A549 (cell line): ENCODE data around the gene CD300A. TPM values are rescaled to one million over a fixed set of nuclear protein-coding genes. Genes with fewer than 3 reads are reported as not detected.

Source experiments
- ATAC-seq, 2 experiments: fragments of 200-7000 bp in 1 of 2; fragments of >200 bp in 1 of 2; cut with Nextera tagmentation in 1 of 2; cut with Tn5 transposase in 1 of 2; 3 replicates each; pipeline versions ENCODE4 v1.8.0 to v1.9.1; 2018 to 2020; ENCODE audit warnings: mild to moderate bottlenecking in 1 of 2, moderate library complexity in 1 of 2
- CTCF ChIA-PET: fragments of 300-600 bp; sonication (Branson Sonifier 250); formaldehyde crosslinking; extraction: SDS; loops from one replicate; lab custom pipeline; 2021; ENCODE audit warnings: antibody characterized with exemption, inconsistent platforms; lab: Yijun Ruan, JAX
- POLR2A ChIA-PET: fragments of 350-600 bp; formaldehyde crosslinking; extraction: SDS; loops from one replicate; lab custom pipeline; 2021; ENCODE audit warnings: antibody characterized with exemption, inconsistent platforms; lab: Yijun Ruan, JAX
- DNase-seq, 2 experiments: peaks; one replicate each; pipeline versions ENCODE4 v3.0.0 to v3.0.0-alpha.2; 2011 to 2016; ENCODE audit warnings: low read depth in 1 of 2, low spot score in 1 of 2
- FAIRE-seq: peaks from 2 replicates; lab custom pipeline; 2011; peaks lifted over from hg19 to GRCh38; lab: Jason Lieb, UNC
- H3K27ac ChIP-seq, 2 experiments: fragments of >200 bp; sonication (Bioruptor Twin); formaldehyde crosslinking; 3 replicates each; pipeline ENCODE4 v1.5.1; 2016 to 2017
- H3K4me1 ChIP-seq: fragments of >200 bp; sonication (Bioruptor Twin); formaldehyde crosslinking; 3 replicates; pipeline ENCODE4 v1.6.1; 2016
- H3K4me2 ChIP-seq: fragments of >200 bp; sonication (Bioruptor Twin); formaldehyde crosslinking; 3 replicates; pipeline ENCODE4 v1.6.1; 2016
- H3K4me3 ChIP-seq: fragments of >200 bp; sonication (Bioruptor Twin); formaldehyde crosslinking; 3 replicates; pipeline ENCODE4 v1.5.1; 2016
- H3K9me3 ChIP-seq: fragments of >200 bp; sonication (Bioruptor Twin); formaldehyde crosslinking; 3 replicates; pipeline ENCODE4 v1.6.1; 2016
- BCL3 ChIP-seq: fragments of >200 bp; sonication (Bioruptor Twin); formaldehyde crosslinking; IDR thresholded peaks from 3 replicates; pipeline ENCODE4 v1.6.1; 2016
- BHLHE40 ChIP-seq: IDR thresholded peaks from 2 replicates; pipeline ENCODE4 v1.6.1; 2012; ENCODE audit warnings: low read depth, low read length, inconsistent platforms
- CBX8 ChIP-seq: fragments of 200-600 bp; sonication (generic); IDR thresholded peaks from 2 replicates; pipeline ENCODE4 v1.6.1; 2016
- CEBPB ChIP-seq, 2 experiments: fragments of >200 bp in 1 of 2; sonication (Bioruptor Twin) in 1 of 2; formaldehyde crosslinking in 1 of 2; IDR thresholded peaks; 2 replicates each; pipeline ENCODE4 v1.6.1; 2012 to 2016
- CHD2 ChIP-seq: fragments of 150-350 bp; IDR thresholded peaks from 2 replicates; pipeline ENCODE4 v1.6.1; 2014; ENCODE audit warnings: low read length; ENCODE audit not compliant: partially characterized antibody
- CHD4 ChIP-seq: fragments of 200-600 bp; sonication (generic); IDR thresholded peaks from 2 replicates; pipeline ENCODE4 v1.6.1; 2016; ENCODE audit warnings: antibody characterized with exemption, mild to moderate bottlenecking, borderline replicate concordance
- E2F6 ChIP-seq: IDR thresholded peaks from 2 replicates; pipeline ENCODE4 v1.6.1; 2012; ENCODE audit warnings: low read depth, borderline replicate concordance
- EHF ChIP-seq: fragments of 250-450 bp; sonication (Bioruptor Pico); IDR thresholded peaks from 2 replicates; pipeline ENCODE4 v1.5.0; 2020; ENCODE audit warnings: mild to moderate bottlenecking
- EHMT2 ChIP-seq: fragments of 200-600 bp; sonication (generic); IDR thresholded peaks from 2 replicates; pipeline ENCODE4 v1.6.1; 2016; ENCODE audit warnings: antibody characterized with exemption, low read depth, mild to moderate bottlenecking, moderate library complexity
- EP300 ChIP-seq, 2 experiments: fragments of >200 bp; sonication (Bioruptor Twin); formaldehyde crosslinking; IDR thresholded peaks; 2 replicates in 1 of 2; 3 replicates in 1 of 2; pipeline ENCODE4 v1.6.1; 2016 to 2017
- FOSB ChIP-seq: fragments of 250-450 bp; sonication (Bioruptor Pico); IDR thresholded peaks from 2 replicates; pipeline ENCODE4 v1.5.0; 2020; ENCODE audit warnings: mild to moderate bottlenecking, moderate library complexity
- FOXS1 ChIP-seq: fragments of 250-450 bp; sonication (Bioruptor Pico); IDR thresholded peaks from 2 replicates; pipeline ENCODE4 v1.5.0; 2020; ENCODE audit warnings: mild to moderate bottlenecking, moderate library complexity
- GATA3 ChIP-seq: IDR thresholded peaks from 2 replicates; pipeline ENCODE4 v1.6.1; 2012; ENCODE audit warnings: borderline replicate concordance
- HOXA7 ChIP-seq: fragments of 250-450 bp; sonication (Bioruptor Pico); IDR thresholded peaks from 2 replicates; pipeline ENCODE4 v1.5.0; 2020; ENCODE audit warnings: mild to moderate bottlenecking, moderate library complexity
- JUN ChIP-seq, 2 experiments: fragments of >200 bp; sonication (Bioruptor Twin); formaldehyde crosslinking; IDR thresholded peaks; 2 replicates in 1 of 2; 3 replicates in 1 of 2; pipeline ENCODE4 v1.6.1; 2016 to 2017
- JUNB ChIP-seq: fragments of >200 bp; sonication (Bioruptor Twin); formaldehyde crosslinking; IDR thresholded peaks from 2 replicates; pipeline ENCODE4 v1.6.1; 2016
- KDM1A ChIP-seq: fragments of 200-600 bp; sonication (generic); IDR thresholded peaks from 2 replicates; pipeline ENCODE4 v1.6.1; 2016; ENCODE audit warnings: low read depth, mild to moderate bottlenecking
- KDM5A ChIP-seq: fragments of 200-600 bp; sonication (generic); IDR thresholded peaks from 2 replicates; pipeline ENCODE4 v1.6.1; 2016; ENCODE audit warnings: antibody characterized with exemption, mild to moderate bottlenecking
- MAFK ChIP-seq: fragments of 450-650 bp; IDR thresholded peaks from 2 replicates; pipeline ENCODE4 v1.6.1; 2014; ENCODE audit not compliant: partially characterized antibody
- NFE2L2 ChIP-seq: fragments of 150-350 bp; conservative IDR thresholded peaks from 2 replicates; pipeline ENCODE4 v1.6.1; 2014; ENCODE audit warnings: low read length
- NR3C1 ChIP-seq: fragments of >200 bp; sonication (Bioruptor Twin); formaldehyde crosslinking; IDR thresholded peaks from 3 replicates; pipeline ENCODE4 v1.6.1; 2017
- POLR2A ChIP-seq: IDR thresholded peaks from 2 replicates; pipeline ENCODE4 v1.6.1; 2012; ENCODE audit warnings: mild to moderate bottlenecking, low read length
- POLR2AphosphoS2 ChIP-seq: conservative IDR thresholded peaks from 2 replicates; pipeline ENCODE4 v1.6.1; 2012; ENCODE audit warnings: low read length, improper control_type of control experiment, inconsistent platforms
- RFX5 ChIP-seq: fragments of 450-650 bp; IDR thresholded peaks from 2 replicates; pipeline ENCODE4 v1.7.1; 2014; ENCODE audit warnings: antibody characterized with exemption, mild to moderate bottlenecking, moderate library complexity
- RNF2 ChIP-seq: fragments of 200-600 bp; sonication (generic); IDR thresholded peaks from 2 replicates; pipeline ENCODE4 v1.6.1; 2016; ENCODE audit warnings: low read depth, mild to moderate bottlenecking, antibody characterized with exemption, moderate library complexity, borderline replicate concordance
- SMC3 ChIP-seq: fragments of >200 bp; sonication (Bioruptor Twin); formaldehyde crosslinking; IDR thresholded peaks from 3 replicates; pipeline ENCODE4 v1.6.1; 2018; ENCODE audit warnings: inconsistent platforms
- SREBF2 ChIP-seq: fragments of 450-650 bp; IDR thresholded peaks from 2 replicates; pipeline ENCODE4 v1.6.1; 2014; ENCODE audit warnings: mild to moderate bottlenecking, moderate library complexity
- ZC3H11A ChIP-seq: fragments of 450-650 bp; IDR thresholded peaks from 2 replicates; pipeline ENCODE4 v1.6.1; 2014; ENCODE audit warnings: antibody characterized with exemption, mild to moderate bottlenecking
- ZFP36 ChIP-seq: fragments of 450-650 bp; IDR thresholded peaks from 2 replicates; pipeline ENCODE4 v1.6.1; 2014; ENCODE audit warnings: borderline replicate concordance; ENCODE audit not compliant: partially characterized antibody
- ZNF302 ChIP-seq: fragments of 250-450 bp; sonication (Bioruptor Pico); IDR thresholded peaks from 2 replicates; pipeline ENCODE4 v1.9.0; 2021; ENCODE audit warnings: inconsistent platforms, mild to moderate bottlenecking, moderate library complexity
- WGBS: methylation state at CpG from one replicate; pipeline ENCODE4 v1.1.6; 2017; ENCODE audit errors: missing lambda C conversion rate; 5-methylcytosine and 5-hydroxymethylcytosine counted together
- polyA plus RNA-seq, 4 experiments: library from polyadenylated mRNA; depleted of rRNA in 3 of 4; stranded (reverse); fragments of >200 nt; fragmentation: RNase III in 1 of 4; extraction: RNeasy Plus Mini Kit Qiagen cat#74134 plus additional on column Dnase treatment in 1 of 4; gene quantifications; 2 replicates in 3 of 4; 3 replicates in 1 of 4; pipeline ENCODE4 v1.2.3, GENCODE V29; 2011 to 2017

The CD300A gene
- polyA plus RNA-seq, 2 of the 4 experiments (the other 2 are of a cell fraction), result not detected

- H3K27ac ChIP-seq, result no peak overlapping the region
- H3K9me3 ChIP-seq, result 0 out of 3 replicates have a peak, but pooled peaks cover 4% of the 10 kb centered on the region
- TF ChIP-seq FOSB (CRISPR knock-in tag) (no peak), BHLHE40 (no peak), EHF (CRISPR knock-in tag) (no peak), E2F6 (no peak), EHMT2 (no peak), KDM5A (no peak), EP300 (IDR thresholded peaks at IDR 0.05) (no peak), JUNB (no peak), MAFK (no peak), CBX8 (no peak), CEBPB (IDR thresholded peaks at IDR 0.05) (no peak), ZNF302 (CRISPR knock-in tag) (no peak), CHD2 (no peak), KDM1A (no peak), HOXA7 (no peak), RFX5 (no peak), GATA3 (no peak)
- H3K4me1 ChIP-seq, result no peaks in the 10 kb centered on the region
- no peak overlapping the region for H3K4me3 ChIP-seq
- ChIA-PET POLR2A (no interaction called here), CTCF (interaction anchor here (0.7 to 5.3 kb wide), 7 partner anchors 71 to 262 kb away, joined by 3 to 46 read pairs (median 11); partner anchors contain the start of genes BTBD17 and GPR142)
- no peak overlapping the region for H3K4me2 ChIP-seq
- DNase-seq, result no peak
- 15% methylated on average over 8 of the region's 8 CpGs for WGBS
- no peak for FAIRE-seq
- ATAC-seq, result no peak
Measured at GRCh38 chr17:74528491-74529199, 62.2 kb downstream of the CD300A start.

GRCh38 chr17:74529243-74529642 lies 62.8 kb downstream of the CD300A start:
- FAIRE-seq (no peak), DNase-seq (no peak), ATAC-seq (no peak)
- Histone ChIP-seq H3K9me3 (0 out of 3 replicates have a peak, but pooled peaks cover 4% of the 10 kb centered on the region), H3K27ac (no peak overlapping the region), H3K4me3 (no peak overlapping the region), H3K4me2 (no peak overlapping the region)
- WGBS, result 20% methylated on average over 5 of the region's 5 CpGs
- CTCF ChIA-PET, result interaction anchor here (0.9 to 5.3 kb wide), 9 partner anchors 8 to 329 kb away, joined by 3 to 59 read pairs (median 14); partner anchors contain the start of genes BTBD17 and GPR142
- TF ChIP-seq NR3C1 (no peak), CHD4 (no peak), E2F6 (no peak), ZC3H11A (no peak)
- TF ChIP-seq, all 56 proteins: peak for 0
- POLR2A ChIA-PET, result no interaction called here
- no peaks in the 10 kb centered on the region for H3K4me1 ChIP-seq

- no peak overlapping the region for H3K4me3 ChIP-seq
- H3K27ac ChIP-seq, result no peak overlapping the region
- TF ChIP-seq CHD2 (no peak), POLR2AphosphoS2 (no peak), RNF2 (no peak), BCL3 (no peak), SREBF2 (no peak), ZFP36 (no peak), NR3C1 (no peak), SMC3 (no peak), HOXA7 (no peak), JUN (IDR thresholded peaks at IDR 0.05) (no peak), ZNF302 (CRISPR knock-in tag) (no peak), FOXS1 (CRISPR knock-in tag) (no peak), NFE2L2 (no peak), ZC3H11A (no peak), POLR2A (no peak)
- ATAC-seq (no peak), DNase-seq (no peak), FAIRE-seq (no peak)
- 0 out of 3 replicates have a peak, but pooled peaks cover 6% of the 10 kb centered on the region for H3K9me3 ChIP-seq
- ChIA-PET POLR2A (no interaction called here), CTCF (interaction anchor here (0.8 to 5.3 kb wide), 13 partner anchors 10 to 232 kb away, joined by 3 to 59 read pairs (median 4); partner anchors contain the start of genes BTBD17 and GPR142)
- H3K4me1 ChIP-seq, result no peaks in the 10 kb centered on the region
- no peak overlapping the region for H3K4me2 ChIP-seq
- WGBS, result 26% methylated on average over 5 of the region's 5 CpGs
Measured at GRCh38 chr17:74530831-74531150, 64.4 kb downstream of the CD300A start.
